ENCODE data around the gene KRT23. TPM values are rescaled to one million over a fixed set of nuclear protein-coding genes. Genes with fewer than 3 reads are reported as not detected.

Gene KRT23
- total RNA-seq, 1 experiment from 2014 or later: 19.0 TPM

GRCh38 chr17:40906613-40907012, 30.8 kb downstream of the KRT23 start:
- Histone ChIP-seq H3K4me1 (ENCODE audit: control insufficient read depth in 1 of 2, insufficient read depth in 2 of 2, low read length in 2 of 2) (peaks cover 65 to 74% of the 10 kb centered on the region in 2 experiments), H3K36me3 (ENCODE audit: control insufficient read depth in 1 of 2, insufficient read depth in 2 of 2, low read length in 2 of 2) (no peaks in the 10 kb centered on the region), H3K9me3 (ENCODE audit: control insufficient read depth in 1 of 2, insufficient read depth in 1 of 2, low read depth in 1 of 2, low read length in 2 of 2) (no peaks in the 10 kb centered on the region), H3K4me3 (replicated peaks in 1 of 2; ENCODE audit: low read depth in 1 of 2, low read length in 2 of 2) (no peak overlapping the region), H3K4me2 (ENCODE audit: low read length) (no peak overlapping the region), H3K9ac (ENCODE audit: low read length) (no peak overlapping the region), H2AFZ (ENCODE audit: low read depth, low read length, poor library complexity, severe bottlenecking) (no peak overlapping the region), H3K27ac (ENCODE audit: low read depth, low read length) (no peak overlapping the region), H4K20me1 (ENCODE audit: insufficient read depth) (no peaks in the 10 kb centered on the region), H3K9me2 (ENCODE audit: insufficient read depth) (no peaks in the 10 kb centered on the region), H3K79me2 (ENCODE audit: insufficient read depth, low read length) (no peaks in the 10 kb centered on the region), H3K27me3 (ENCODE audit: insufficient read depth, low read length) (no peaks in the 10 kb centered on the region)
- no peak for TF ChIP-seq TCF7L2 (IDR thresholded peaks at IDR 0.05; ENCODE audit: borderline replicate concordance, extremely low read depth, insufficient read depth, insufficient read length)
- no peak for TF ChIP-seq EZH2 (IDR thresholded peaks at IDR 0.05)
- no peak for TF ChIP-seq EGR1 (IDR thresholded peaks at IDR 0.05; ENCODE audit: low read depth)
- TF ChIP-seq ZNF274 (IDR thresholded peaks at IDR 0.05; ENCODE audit: low read depth, low read length): no peak
- no peak for TF ChIP-seq CBX3 (IDR thresholded peaks at IDR 0.05; ENCODE audit: low read depth)
- TF ChIP-seq SRF (IDR thresholded peaks at IDR 0.05; ENCODE audit: low read depth): no peak
- TF ChIP-seq CTCF (IDR thresholded peaks at IDR 0.05 in 2 of 3, conservative IDR thresholded peaks at IDR 0.05 in 1 of 3; ENCODE audit: borderline replicate concordance in 1 of 3, insufficient read depth in 1 of 3, low read depth in 2 of 3, low read length in 2 of 3): no peak
- no peak for TF ChIP-seq SP1 (IDR thresholded peaks at IDR 0.05; ENCODE audit: low read depth)
- TF ChIP-seq ELF1 (IDR thresholded peaks at IDR 0.05; ENCODE audit: borderline replicate concordance, low read depth): no peak
- no peak for TF ChIP-seq JUND (IDR thresholded peaks at IDR 0.05)
- BruUV-seq (replicated peaks): no TSS peak
- ChIA-PET POLR2A (interaction anchor here (0.9 kb wide), 1 partner anchor 619 kb away, joined by 4 read pairs; no protein-coding TSS in a partner anchor), RAD21 (ENCODE audit: low non-redundant PET in 1 of 2, low total read pairs in 2 of 2, uncharacterized antibody in 2 of 2, unreplicated experiment in 2 of 2) (interaction anchor here (0.7 to 1.2 kb wide), 2 partner anchors 581 to 756 kb away, joined by 3 to 4 read pairs; no protein-coding TSS in a partner anchor), CTCF (interaction anchor here (1.8 kb wide), 1 partner anchor 642 kb away, joined by 11 read pairs; no protein-coding TSS in a partner anchor)
- DNase-seq (ENCODE audit: low read depth, low spot score) (no peak), ATAC-seq (no peak)
- intact Hi-C loops (cut with micrococcal nuclease): loop anchor here (5.0 kb wide), 1 partner anchor 741 kb away; no protein-coding TSS in a partner anchor

Measured in HCT116 (cell line).